ENCODE measurements around the gene PSEN2.

DNA sequence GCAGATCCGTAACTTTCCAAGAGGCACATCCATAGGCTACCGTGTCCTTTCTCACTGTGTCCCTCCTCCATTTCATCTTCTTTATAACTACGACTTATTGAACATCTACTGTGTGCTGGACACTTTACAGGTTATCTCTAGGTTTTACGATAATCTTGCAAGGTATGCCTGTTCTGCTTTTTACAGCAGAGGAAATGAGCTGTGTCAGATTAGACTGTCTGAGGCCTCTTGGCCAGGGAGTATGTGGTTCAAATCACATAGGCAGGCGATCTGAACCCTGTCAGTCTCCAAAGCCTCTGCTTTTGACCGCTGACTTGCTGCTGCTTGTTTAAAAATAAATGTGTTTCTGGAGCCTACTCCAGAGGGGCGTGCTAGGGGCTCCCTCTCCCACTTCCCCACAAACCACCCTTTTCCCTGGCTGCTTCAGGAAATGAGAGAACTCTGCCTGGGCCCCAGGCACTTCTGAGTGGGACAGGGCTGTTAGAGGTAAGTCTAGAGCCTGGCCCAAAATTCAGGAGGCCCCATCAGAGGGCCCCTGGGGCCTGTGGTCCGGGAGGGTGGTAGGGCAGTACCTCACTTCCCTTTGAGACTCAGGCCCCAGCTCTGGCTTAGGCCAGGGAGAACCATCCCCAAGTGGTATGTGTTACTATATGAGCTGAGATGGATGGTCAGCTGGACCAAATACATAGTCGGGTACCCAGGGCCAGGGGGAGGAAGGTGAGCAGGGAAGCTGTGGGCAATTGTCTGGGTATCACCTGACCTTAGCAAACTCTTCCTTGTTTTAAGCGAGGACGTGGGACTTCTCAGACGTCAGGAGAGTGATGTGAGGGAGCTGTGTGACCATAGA lies 4.4 kb downstream of the PSEN2 start:
- TF ChIP-seq, protein P1, sequence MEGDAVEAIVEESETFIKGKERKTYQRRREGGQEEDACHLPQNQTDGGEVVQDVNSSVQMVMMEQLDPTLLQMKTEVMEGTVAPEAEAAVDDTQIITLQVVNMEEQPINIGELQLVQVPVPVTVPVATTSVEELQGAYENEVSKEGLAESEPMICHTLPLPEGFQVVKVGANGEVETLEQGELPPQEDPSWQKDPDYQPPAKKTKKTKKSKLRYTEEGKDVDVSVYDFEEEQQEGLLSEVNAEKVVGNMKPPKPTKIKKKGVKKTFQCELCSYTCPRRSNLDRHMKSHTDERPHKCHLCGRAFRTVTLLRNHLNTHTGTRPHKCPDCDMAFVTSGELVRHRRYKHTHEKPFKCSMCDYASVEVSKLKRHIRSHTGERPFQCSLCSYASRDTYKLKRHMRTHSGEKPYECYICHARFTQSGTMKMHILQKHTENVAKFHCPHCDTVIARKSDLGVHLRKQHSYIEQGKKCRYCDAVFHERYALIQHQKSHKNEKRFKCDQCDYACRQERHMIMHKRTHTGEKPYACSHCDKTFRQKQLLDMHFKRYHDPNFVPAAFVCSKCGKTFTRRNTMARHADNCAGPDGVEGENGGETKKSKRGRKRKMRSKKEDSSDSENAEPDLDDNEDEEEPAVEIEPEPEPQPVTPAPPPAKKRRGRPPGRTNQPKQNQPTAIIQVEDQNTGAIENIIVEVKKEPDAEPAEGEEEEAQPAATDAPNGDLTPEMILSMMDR (conservative IDR thresholded peaks at IDR 0.05 in 1 of 2, IDR thresholded peaks at IDR 0.05 in 1 of 2; ENCODE audit: extremely low read depth in 1 of 2, insufficient read depth in 1 of 2, low read depth in 1 of 2, low read length in 2 of 2), result no peak
- TF ChIP-seq EZH2 (IDR thresholded peaks at IDR 0.05; ENCODE audit: borderline replicate concordance, low read length), result no peak
